A549 (cell line): Measurements from ENCODE around the gene ZNF791. TPM values are rescaled to one million over a fixed set of nuclear protein-coding genes. Genes with fewer than 3 reads are reported as not detected.
"Not testable (repeated sequence)": the region's sequence is repeated elsewhere in the genome, so short reads cannot be mapped to it uniquely, and the experiment has no call there.

Source experiments
- ATAC-seq, 2 experiments: fragments of 200-7000 bp in 1 of 2; fragments of >200 bp in 1 of 2; cut with Nextera tagmentation in 1 of 2; cut with Tn5 transposase in 1 of 2; 3 replicates each; pipeline versions ENCODE4 v1.8.0 to v1.9.1; 2018 to 2020; ENCODE audit warnings: mild to moderate bottlenecking in 1 of 2, moderate library complexity in 1 of 2
- CTCF ChIA-PET: fragments of 300-600 bp; sonication (Branson Sonifier 250); formaldehyde crosslinking; extraction: SDS; loops from one replicate; lab custom pipeline; 2021; ENCODE audit warnings: antibody characterized with exemption, inconsistent platforms; lab: Yijun Ruan, JAX
- POLR2A ChIA-PET: fragments of 350-600 bp; formaldehyde crosslinking; extraction: SDS; loops from one replicate; lab custom pipeline; 2021; ENCODE audit warnings: antibody characterized with exemption, inconsistent platforms; lab: Yijun Ruan, JAX
- DNase-seq, 2 experiments: peaks; one replicate each; pipeline versions ENCODE4 v3.0.0 to v3.0.0-alpha.2; 2011 to 2016; ENCODE audit warnings: low read depth in 1 of 2, low spot score in 1 of 2
- FAIRE-seq: peaks from 2 replicates; lab custom pipeline; 2011; peaks lifted over from hg19 to GRCh38; lab: Jason Lieb, UNC
- H3K27ac ChIP-seq, 2 experiments: fragments of >200 bp; sonication (Bioruptor Twin); formaldehyde crosslinking; 3 replicates each; pipeline ENCODE4 v1.5.1; 2016 to 2017
- H3K4me1 ChIP-seq: fragments of >200 bp; sonication (Bioruptor Twin); formaldehyde crosslinking; 3 replicates; pipeline ENCODE4 v1.6.1; 2016
- H3K4me2 ChIP-seq: fragments of >200 bp; sonication (Bioruptor Twin); formaldehyde crosslinking; 3 replicates; pipeline ENCODE4 v1.6.1; 2016
- H3K4me3 ChIP-seq: fragments of >200 bp; sonication (Bioruptor Twin); formaldehyde crosslinking; 3 replicates; pipeline ENCODE4 v1.5.1; 2016
- H3K9me3 ChIP-seq: fragments of >200 bp; sonication (Bioruptor Twin); formaldehyde crosslinking; 3 replicates; pipeline ENCODE4 v1.6.1; 2016
- BHLHE40 ChIP-seq: IDR thresholded peaks from 2 replicates; pipeline ENCODE4 v1.6.1; 2012; ENCODE audit warnings: low read depth, low read length, inconsistent platforms
- E2F6 ChIP-seq: IDR thresholded peaks from 2 replicates; pipeline ENCODE4 v1.6.1; 2012; ENCODE audit warnings: low read depth, borderline replicate concordance
- EHF ChIP-seq: fragments of 250-450 bp; sonication (Bioruptor Pico); IDR thresholded peaks from 2 replicates; pipeline ENCODE4 v1.5.0; 2020; ENCODE audit warnings: mild to moderate bottlenecking
- EHMT2 ChIP-seq: fragments of 200-600 bp; sonication (generic); IDR thresholded peaks from 2 replicates; pipeline ENCODE4 v1.6.1; 2016; ENCODE audit warnings: antibody characterized with exemption, low read depth, mild to moderate bottlenecking, moderate library complexity
- FOSB ChIP-seq: fragments of 250-450 bp; sonication (Bioruptor Pico); IDR thresholded peaks from 2 replicates; pipeline ENCODE4 v1.5.0; 2020; ENCODE audit warnings: mild to moderate bottlenecking, moderate library complexity
- FOXS1 ChIP-seq: fragments of 250-450 bp; sonication (Bioruptor Pico); IDR thresholded peaks from 2 replicates; pipeline ENCODE4 v1.5.0; 2020; ENCODE audit warnings: mild to moderate bottlenecking, moderate library complexity
- HDAC2 ChIP-seq: fragments of 200-600 bp; sonication (generic); IDR thresholded peaks from 2 replicates; pipeline ENCODE4 v1.6.1; 2016
- HEYL ChIP-seq: fragments of 250-450 bp; sonication (Bioruptor Pico); IDR thresholded peaks from 2 replicates; pipeline ENCODE4 v1.8.0; 2021; ENCODE audit warnings: mild to moderate bottlenecking, moderate library complexity
- HOXB13 ChIP-seq: fragments of 250-450 bp; sonication (Bioruptor Pico); IDR thresholded peaks from 2 replicates; pipeline ENCODE4 v1.5.0; 2020; ENCODE audit warnings: low read depth, mild to moderate bottlenecking, moderate library complexity
- JUN ChIP-seq, 2 experiments: fragments of >200 bp; sonication (Bioruptor Twin); formaldehyde crosslinking; IDR thresholded peaks; 2 replicates in 1 of 2; 3 replicates in 1 of 2; pipeline ENCODE4 v1.6.1; 2016 to 2017
- JUNB ChIP-seq: fragments of >200 bp; sonication (Bioruptor Twin); formaldehyde crosslinking; IDR thresholded peaks from 2 replicates; pipeline ENCODE4 v1.6.1; 2016
- MAFK ChIP-seq: fragments of 450-650 bp; IDR thresholded peaks from 2 replicates; pipeline ENCODE4 v1.6.1; 2014; ENCODE audit not compliant: partially characterized antibody
- MYC ChIP-seq: IDR thresholded peaks from 2 replicates; pipeline ENCODE4 v1.6.1; 2012; ENCODE audit warnings: mild to moderate bottlenecking, inconsistent platforms, low read length, improper control_type of control experiment, borderline replicate concordance
- POLR2AphosphoS2 ChIP-seq: conservative IDR thresholded peaks from 2 replicates; pipeline ENCODE4 v1.6.1; 2012; ENCODE audit warnings: low read length, improper control_type of control experiment, inconsistent platforms
- RCOR1 ChIP-seq: fragments of 150-350 bp; IDR thresholded peaks from 2 replicates; pipeline ENCODE4 v1.6.1; 2014; ENCODE audit warnings: antibody characterized with exemption, low read length, low read depth
- SMC3 ChIP-seq: fragments of >200 bp; sonication (Bioruptor Twin); formaldehyde crosslinking; IDR thresholded peaks from 3 replicates; pipeline ENCODE4 v1.6.1; 2018; ENCODE audit warnings: inconsistent platforms
- SREBF2 ChIP-seq: fragments of 450-650 bp; IDR thresholded peaks from 2 replicates; pipeline ENCODE4 v1.6.1; 2014; ENCODE audit warnings: mild to moderate bottlenecking, moderate library complexity
- TFCP2L1 ChIP-seq: fragments of 250-450 bp; sonication (Bioruptor Pico); IDR thresholded peaks from 2 replicates; pipeline ENCODE4 v1.5.0; 2021; ENCODE audit warnings: mild to moderate bottlenecking
- TP53 ChIP-seq: fragments of 250-450 bp; sonication (Bioruptor Pico); IDR thresholded peaks from 2 replicates; pipeline ENCODE4 v1.5.0; 2021; ENCODE audit warnings: mild to moderate bottlenecking, moderate library complexity
- ZNF302 ChIP-seq: fragments of 250-450 bp; sonication (Bioruptor Pico); IDR thresholded peaks from 2 replicates; pipeline ENCODE4 v1.9.0; 2021; ENCODE audit warnings: inconsistent platforms, mild to moderate bottlenecking, moderate library complexity
- ZSCAN20 ChIP-seq: fragments of 250-450 bp; sonication (Bioruptor Pico); IDR thresholded peaks from 2 replicates; pipeline ENCODE4 v1.8.0; 2022; ENCODE audit warnings: mild to moderate bottlenecking, moderate library complexity
- WGBS: methylation state at CpG from one replicate; pipeline ENCODE4 v1.1.6; 2017; ENCODE audit errors: missing lambda C conversion rate; 5-methylcytosine and 5-hydroxymethylcytosine counted together
- polyA plus RNA-seq, 4 experiments: library from polyadenylated mRNA; depleted of rRNA in 3 of 4; stranded (reverse); fragments of >200 nt; fragmentation: RNase III in 1 of 4; extraction: RNeasy Plus Mini Kit Qiagen cat#74134 plus additional on column Dnase treatment in 1 of 4; gene quantifications; 2 replicates in 3 of 4; 3 replicates in 1 of 4; pipeline ENCODE4 v1.2.3, GENCODE V29; 2011 to 2017
- TF ChIP-seq, protein P1 (sequence below): IDR thresholded peaks from 2 replicates; pipeline ENCODE4 v1.6.1; 2012
- TF ChIP-seq, protein P2 (sequence below): fragments of 250-450 bp; sonication (Bioruptor Pico); IDR thresholded peaks from 2 replicates; pipeline ENCODE4 v1.5.0; 2020; ENCODE audit warnings: low read depth, mild to moderate bottlenecking, moderate library complexity
- TF ChIP-seq, protein P3 (sequence below): fragments of >200 bp; sonication (Bioruptor Twin); formaldehyde crosslinking; IDR thresholded peaks from 3 replicates; pipeline ENCODE4 v1.6.1; 2016

Gene ZNF791
- polyA plus RNA-seq, 2 of the 4 experiments (the other 2 are of a cell fraction), result 4.5 to 7.1 TPM

- TF ChIP-seq SMC3 (no peak), TFCP2L1 (CRISPR knock-in tag) (no peak)
These were observed 610 bp downstream of the ZNF791 start (continued) for GRCh38 chr19:12611361-12611699.

- TF ChIP-seq ZSCAN20 (CRISPR knock-in tag), result no peak
- TF ChIP-seq SREBF2, result no peak
- no peak for TF ChIP-seq E2F6
- TF ChIP-seq HOXB13 (CRISPR knock-in tag), result no peak
- no peak for TF ChIP-seq FOSB (CRISPR knock-in tag)
- no peak for TF ChIP-seq RCOR1
- Histone ChIP-seq H3K4me3 (no peak overlapping the region), H3K4me2 (no peak overlapping the region), H3K27ac (no peak overlapping the region), H3K4me1 (no peaks in the 10 kb centered on the region), H3K9me3 (peaks cover 57% of the 10 kb centered on the region)
- POLR2A ChIA-PET, result no interaction called here
- ATAC-seq, result no peak
- FAIRE-seq, result no peak
- CTCF ChIA-PET, result interaction anchor here (0.7 kb wide), 1 partner anchor 19 kb away, joined by 3 read pairs; no protein-coding TSS in a partner anchor
- no peak for DNase-seq
- WGBS, result 93% methylated on average over 4 of the region's 4 CpGs
These were observed 6.9 kb downstream of the ZNF791 start for GRCh38 chr19:12617646-12618045.

- H3K9me3 ChIP-seq, result peaks cover 65% of the 10 kb centered on the region
- CTCF ChIA-PET, H3K27ac ChIP-seq, POLR2A ChIA-PET, DNase-seq, FAIRE-seq, H3K4me3 ChIP-seq, H3K4me2 ChIP-seq, ATAC-seq, H3K4me1 ChIP-seq: not testable (repeated sequence)
- WGBS, result 92% methylated on average over 9 of the region's 26 CpGs
These were observed 10.7 kb downstream of the ZNF791 start for GRCh38 chr19:12621253-12622024.

DNA sequence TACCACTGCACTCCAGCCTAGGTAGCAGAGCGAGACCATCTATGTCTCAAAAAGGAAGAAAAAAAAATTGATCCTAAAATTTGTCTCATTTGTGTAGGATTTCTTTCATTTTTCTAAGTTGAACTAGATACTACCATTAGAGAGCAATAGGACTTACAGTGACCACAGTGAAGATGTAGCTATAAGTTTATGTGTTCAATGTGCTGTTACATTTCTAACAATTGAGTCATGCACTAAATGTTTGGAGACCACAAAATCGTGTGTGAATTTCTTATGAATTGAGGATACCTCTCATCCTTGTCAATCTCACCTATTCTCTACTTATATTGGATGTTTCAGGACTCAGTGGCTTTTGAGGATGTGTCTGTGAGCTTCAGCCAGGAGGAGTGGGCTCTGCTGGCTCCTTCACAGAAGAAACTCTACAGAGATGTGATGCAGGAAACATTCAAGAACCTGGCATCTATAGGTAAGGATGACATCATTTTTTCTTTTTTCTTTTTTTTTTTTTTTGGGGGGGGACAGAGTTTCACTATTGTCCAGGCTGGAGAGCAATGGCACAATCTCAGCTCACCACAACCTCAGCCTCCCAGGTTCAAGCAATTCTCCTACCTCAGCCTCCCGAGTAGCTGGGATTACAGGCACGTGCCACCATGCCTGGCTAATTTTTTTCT, 12.8 kb downstream of the ZNF791 start:
- Histone ChIP-seq H3K27ac (no peak overlapping the region), H3K4me2 (no peak overlapping the region), H3K4me3 (no peak overlapping the region), H3K4me1 (no peaks in the 10 kb centered on the region), H3K9me3 (peaks cover 67% of the 10 kb centered on the region)
- ChIA-PET POLR2A (no interaction called here), CTCF (no interaction called here)
- WGBS, result 98% methylated on average over 4 of the region's 4 CpGs
- FAIRE-seq, result no peak
- TF ChIP-seq SMC3 (no peak), TP53 (CRISPR knock-in tag) (no peak), EHF (CRISPR knock-in tag) (no peak)
- ATAC-seq, result no peak
- no peak for DNase-seq

- CTCF ChIA-PET, result no interaction called here
- ATAC-seq, result no peak
- no peak overlapping the region for H3K4me2 ChIP-seq
- peaks cover 92% of the 10 kb centered on the region for H3K9me3 ChIP-seq
- DNase-seq, result no peak
- FAIRE-seq, result no peak
- POLR2A ChIA-PET, result no interaction called here
- no peaks in the 10 kb centered on the region for H3K4me1 ChIP-seq
- H3K4me3 ChIP-seq, result no peak overlapping the region
- 83% methylated on average over 8 of the region's 8 CpGs for WGBS
- H3K27ac ChIP-seq, result no peak overlapping the region
- TF ChIP-seq JUN (IDR thresholded peaks at IDR 0.05) (no peak), EHF (CRISPR knock-in tag) (no peak), HEYL (CRISPR knock-in tag) (no peak), ZNF302 (CRISPR knock-in tag) (no peak), HDAC2 (no peak), MAFK (no peak), POLR2AphosphoS2 (no peak), BHLHE40 (no peak), JUNB (no peak), FOXS1 (no peak), E2F6 (no peak), MYC (no peak), EHMT2 (no peak)
- TF ChIP-seq, protein P1, sequence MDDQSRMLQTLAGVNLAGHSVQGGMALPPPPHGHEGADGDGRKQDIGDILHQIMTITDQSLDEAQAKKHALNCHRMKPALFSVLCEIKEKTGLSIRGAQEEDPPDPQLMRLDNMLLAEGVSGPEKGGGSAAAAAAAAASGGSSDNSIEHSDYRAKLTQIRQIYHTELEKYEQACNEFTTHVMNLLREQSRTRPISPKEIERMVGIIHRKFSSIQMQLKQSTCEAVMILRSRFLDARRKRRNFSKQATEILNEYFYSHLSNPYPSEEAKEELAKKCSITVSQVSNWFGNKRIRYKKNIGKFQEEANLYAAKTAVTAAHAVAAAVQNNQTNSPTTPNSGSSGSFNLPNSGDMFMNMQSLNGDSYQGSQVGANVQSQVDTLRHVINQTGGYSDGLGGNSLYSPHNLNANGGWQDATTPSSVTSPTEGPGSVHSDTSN, result no peak
- TF ChIP-seq, protein P2, sequence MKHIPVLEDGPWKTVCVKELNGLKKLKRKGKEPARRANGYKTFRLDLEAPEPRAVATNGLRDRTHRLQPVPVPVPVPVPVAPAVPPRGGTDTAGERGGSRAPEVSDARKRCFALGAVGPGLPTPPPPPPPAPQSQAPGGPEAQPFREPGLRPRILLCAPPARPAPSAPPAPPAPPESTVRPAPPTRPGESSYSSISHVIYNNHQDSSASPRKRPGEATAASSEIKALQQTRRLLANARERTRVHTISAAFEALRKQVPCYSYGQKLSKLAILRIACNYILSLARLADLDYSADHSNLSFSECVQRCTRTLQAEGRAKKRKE (CRISPR knock-in tag), result no peak
- TF ChIP-seq, protein P3, sequence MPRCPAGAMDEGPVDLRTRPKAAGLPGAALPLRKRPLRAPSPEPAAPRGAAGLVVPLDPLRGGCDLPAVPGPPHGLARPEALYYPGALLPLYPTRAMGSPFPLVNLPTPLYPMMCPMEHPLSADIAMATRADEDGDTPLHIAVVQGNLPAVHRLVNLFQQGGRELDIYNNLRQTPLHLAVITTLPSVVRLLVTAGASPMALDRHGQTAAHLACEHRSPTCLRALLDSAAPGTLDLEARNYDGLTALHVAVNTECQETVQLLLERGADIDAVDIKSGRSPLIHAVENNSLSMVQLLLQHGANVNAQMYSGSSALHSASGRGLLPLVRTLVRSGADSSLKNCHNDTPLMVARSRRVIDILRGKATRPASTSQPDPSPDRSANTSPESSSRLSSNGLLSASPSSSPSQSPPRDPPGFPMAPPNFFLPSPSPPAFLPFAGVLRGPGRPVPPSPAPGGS, result no peak
These were observed 16.2 kb downstream of the ZNF791 start for GRCh38 chr19:12626958-12627357.
